NB4 (cell line): Measurements from ENCODE around the gene FNDC5.

ENCODE experiments used
- DNase-seq: peaks from one replicate; pipeline ENCODE4 v3.0.0; 2010; ENCODE audit warnings: low read depth
- H3K4me3 ChIP-seq: one replicate; pipeline ENCODE4 v1.5.1; 2011; ENCODE audit warnings: mild to moderate bottlenecking, low read depth, low read length, moderate library complexity
- MYC ChIP-seq: IDR thresholded peaks from 2 replicates; pipeline ENCODE4 v1.6.1; 2011; ENCODE audit warnings: low read depth, low read length
- POLR2A ChIP-seq: IDR thresholded peaks from 2 replicates; pipeline ENCODE4 v1.6.1; 2011; ENCODE audit warnings: mild to moderate bottlenecking; ENCODE audit not compliant: insufficient read length; ENCODE audit errors: extremely low read depth
- TF ChIP-seq, protein P1 (sequence below): IDR thresholded peaks from one replicate; pipeline ENCODE4 v1.5.1; 2012; ENCODE audit warnings: low read depth, low read length
- TF ChIP-seq, protein P2 (sequence below): IDR thresholded peaks from 2 replicates; pipeline ENCODE4 v1.6.1; 2011; ENCODE audit warnings: low read depth, low read length

Gene FNDC5

DNA sequence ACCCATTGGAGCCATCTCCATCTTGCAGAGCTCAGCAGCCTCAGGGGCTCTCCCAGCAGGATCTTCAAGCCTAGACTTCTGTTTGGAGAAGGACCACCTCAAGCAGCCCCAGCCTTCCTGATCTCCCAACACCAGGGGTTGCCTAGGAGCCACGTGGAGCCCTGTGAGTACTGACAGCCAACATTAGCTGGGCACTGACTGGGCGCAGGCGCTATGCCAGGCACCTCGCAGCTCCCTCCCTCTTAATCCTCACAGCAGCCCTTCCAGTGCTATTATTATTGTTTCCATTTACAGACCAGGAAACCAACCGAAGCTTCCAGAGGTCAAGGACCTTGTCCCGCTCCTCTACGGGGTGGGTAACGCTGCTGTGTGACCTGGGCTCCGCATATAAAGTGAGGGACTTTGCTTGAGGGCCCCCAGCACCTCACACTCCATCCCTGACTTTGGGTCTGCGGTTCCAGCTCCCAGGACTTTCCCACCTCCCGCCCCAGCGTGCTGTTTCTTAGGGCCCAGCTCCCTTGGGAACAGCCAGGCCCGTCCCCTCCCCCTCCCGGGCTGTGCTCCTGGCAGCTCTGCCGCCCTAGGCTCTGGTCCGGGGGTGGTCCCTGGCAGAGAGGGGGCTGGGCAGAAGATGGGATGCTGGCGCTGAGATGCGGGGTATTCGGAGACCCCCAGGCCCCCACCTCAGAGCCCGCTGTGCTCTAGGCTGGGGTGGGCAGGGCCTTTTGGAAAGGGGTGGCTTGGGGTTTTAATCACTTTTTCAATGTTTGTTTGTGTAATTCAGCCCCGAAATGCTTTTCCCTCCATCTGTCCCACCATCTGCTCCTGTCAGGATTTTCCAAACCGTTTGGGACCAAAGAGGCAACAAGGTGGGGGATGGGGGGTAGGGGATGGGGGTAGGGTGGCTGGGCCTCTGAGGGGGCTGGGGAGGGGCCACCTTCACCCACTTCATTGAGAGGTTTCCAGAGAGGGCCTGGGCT lies 11.4 kb upstream of the FNDC5 start:
- no peak for DNase-seq
- no peak overlapping the region for H3K4me3 ChIP-seq
- TF ChIP-seq, protein P1, sequence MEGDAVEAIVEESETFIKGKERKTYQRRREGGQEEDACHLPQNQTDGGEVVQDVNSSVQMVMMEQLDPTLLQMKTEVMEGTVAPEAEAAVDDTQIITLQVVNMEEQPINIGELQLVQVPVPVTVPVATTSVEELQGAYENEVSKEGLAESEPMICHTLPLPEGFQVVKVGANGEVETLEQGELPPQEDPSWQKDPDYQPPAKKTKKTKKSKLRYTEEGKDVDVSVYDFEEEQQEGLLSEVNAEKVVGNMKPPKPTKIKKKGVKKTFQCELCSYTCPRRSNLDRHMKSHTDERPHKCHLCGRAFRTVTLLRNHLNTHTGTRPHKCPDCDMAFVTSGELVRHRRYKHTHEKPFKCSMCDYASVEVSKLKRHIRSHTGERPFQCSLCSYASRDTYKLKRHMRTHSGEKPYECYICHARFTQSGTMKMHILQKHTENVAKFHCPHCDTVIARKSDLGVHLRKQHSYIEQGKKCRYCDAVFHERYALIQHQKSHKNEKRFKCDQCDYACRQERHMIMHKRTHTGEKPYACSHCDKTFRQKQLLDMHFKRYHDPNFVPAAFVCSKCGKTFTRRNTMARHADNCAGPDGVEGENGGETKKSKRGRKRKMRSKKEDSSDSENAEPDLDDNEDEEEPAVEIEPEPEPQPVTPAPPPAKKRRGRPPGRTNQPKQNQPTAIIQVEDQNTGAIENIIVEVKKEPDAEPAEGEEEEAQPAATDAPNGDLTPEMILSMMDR, result no peak
- TF ChIP-seq, protein P2, sequence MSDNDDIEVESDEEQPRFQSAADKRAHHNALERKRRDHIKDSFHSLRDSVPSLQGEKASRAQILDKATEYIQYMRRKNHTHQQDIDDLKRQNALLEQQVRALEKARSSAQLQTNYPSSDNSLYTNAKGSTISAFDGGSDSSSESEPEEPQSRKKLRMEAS, result no peak
- TF ChIP-seq MYC, result no peak
- TF ChIP-seq POLR2A, result no peak

DNA sequence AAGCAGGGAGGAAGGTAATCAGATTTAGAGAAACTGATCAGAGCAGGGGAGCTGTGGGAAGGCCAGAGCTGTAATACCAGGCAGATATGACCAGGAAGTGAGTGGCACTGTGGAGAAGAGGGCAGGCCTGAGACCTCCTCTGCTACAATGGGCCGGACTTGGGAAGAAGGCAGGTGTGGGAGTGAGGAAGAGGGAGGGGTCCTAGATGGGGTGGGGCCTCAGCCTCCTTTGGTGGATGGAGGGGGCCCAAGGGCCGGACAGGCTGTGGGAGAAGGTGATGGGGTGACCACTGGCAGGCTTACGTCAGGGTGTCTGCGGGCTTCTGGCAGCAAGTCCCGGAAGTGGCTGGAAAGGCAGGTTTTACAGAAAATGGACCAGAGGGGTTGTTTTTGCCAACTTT lies 10.6 kb upstream of the FNDC5 start:
- no peak overlapping the region for H3K4me3 ChIP-seq
- no peak for TF ChIP-seq POLR2A
- TF ChIP-seq, protein P1, result no peak
- no peak for DNase-seq

DNA sequence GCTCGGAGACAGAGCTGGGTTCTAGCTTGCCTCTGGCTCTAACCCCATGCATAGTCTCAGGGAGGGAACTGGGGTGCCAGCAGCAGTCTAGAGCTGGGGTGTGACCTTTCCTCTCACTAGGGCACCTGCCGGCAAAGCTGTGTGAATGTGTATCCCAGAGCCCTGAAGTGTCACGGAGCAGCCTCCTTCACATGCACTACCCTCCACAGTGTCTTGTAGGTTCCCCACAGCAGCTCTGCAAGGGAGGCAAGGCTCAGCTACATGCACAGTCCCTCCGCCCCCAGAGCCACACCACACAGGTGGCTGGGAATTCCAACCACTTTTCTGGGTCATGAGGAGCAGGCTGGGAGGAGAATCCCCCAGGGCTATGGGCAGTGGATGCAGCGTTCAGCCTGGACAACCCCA lies 7.9 kb upstream of the FNDC5 start:
- no peak for DNase-seq
- no peak overlapping the region for H3K4me3 ChIP-seq
- TF ChIP-seq, protein P1, result no peak
- TF ChIP-seq POLR2A, result no peak
- TF ChIP-seq, protein P2, result no peak

DNA sequence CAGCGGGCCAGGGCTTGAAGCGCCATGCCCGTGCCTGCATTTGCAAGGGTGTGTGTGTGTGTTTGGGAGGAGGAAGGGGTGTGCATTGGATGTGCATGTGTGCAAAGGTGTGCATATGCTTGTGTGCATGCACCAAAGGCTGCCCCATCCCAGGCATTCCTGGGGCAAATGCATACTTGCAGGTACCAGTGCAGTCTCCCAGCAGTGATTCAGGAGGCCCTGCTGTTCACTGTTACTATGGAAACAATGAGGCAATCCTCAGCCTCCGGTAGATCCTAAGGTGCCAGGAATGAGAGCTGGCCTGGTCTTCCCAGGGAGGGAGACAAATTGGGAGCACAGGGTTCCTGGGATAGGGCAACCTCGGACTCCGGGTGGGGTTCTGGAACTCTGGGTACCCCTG lies 7.5 kb upstream of the FNDC5 start:
- no peak for TF ChIP-seq MYC
- TF ChIP-seq, protein P2, result no peak
- no peak for TF ChIP-seq POLR2A
- TF ChIP-seq, protein P1, result no peak
- DNase-seq, result no peak
- H3K4me3 ChIP-seq, result no peak overlapping the region

DNA sequence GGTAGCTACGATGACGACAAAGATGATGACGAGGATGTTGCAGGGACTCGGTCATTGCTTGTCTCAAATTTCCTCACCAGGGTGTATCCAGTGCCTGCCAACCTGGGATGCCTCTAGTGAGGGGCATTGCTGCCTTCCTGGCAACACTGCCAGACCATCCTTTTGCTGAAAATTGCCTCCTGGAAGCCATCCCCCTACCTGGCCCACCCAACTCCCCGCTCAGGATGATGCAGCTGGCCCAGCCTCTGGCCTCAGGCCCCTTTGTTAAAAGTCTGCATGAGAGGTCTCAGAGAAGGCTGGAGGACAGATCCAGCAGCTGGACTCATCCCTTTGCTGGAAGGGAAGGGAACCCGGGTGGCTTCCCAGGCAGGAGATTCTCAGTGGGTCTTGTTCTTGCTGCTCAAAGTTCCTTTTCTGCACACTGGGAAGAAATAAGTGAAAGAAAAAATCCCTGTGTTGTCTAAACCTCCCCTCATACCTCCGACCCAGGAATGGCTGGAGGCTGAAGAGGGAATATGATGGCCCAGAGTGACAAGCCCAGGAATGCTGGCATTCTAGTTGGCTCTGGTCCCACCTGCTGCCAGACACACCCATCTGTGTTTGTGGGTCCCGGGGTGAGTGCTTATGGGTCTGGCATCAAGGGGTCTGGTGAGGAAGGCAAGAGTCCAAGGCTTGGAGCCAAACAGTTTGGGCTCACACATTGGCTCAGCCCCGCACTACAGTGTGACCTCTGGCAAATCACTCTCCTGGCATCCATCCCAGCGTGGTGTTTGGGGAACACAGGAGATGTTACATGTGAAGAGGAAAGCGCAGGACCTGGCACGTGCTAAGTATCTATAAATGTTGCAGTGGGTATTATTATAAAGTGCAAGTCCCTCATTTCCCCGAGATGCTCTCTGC lies 6.7 kb upstream of the FNDC5 start:
- no peak for DNase-seq

More for the DNA sequence above, 6.7 kb upstream of the FNDC5 start:
- TF ChIP-seq POLR2A (no peak), MYC (no peak)
- TF ChIP-seq, protein P1, result no peak
- no peak overlapping the region for H3K4me3 ChIP-seq
